Head of caudate nucleus (tissue), 42 donors: Measurements from ENCODE around the gene TOE1.
A peak's percentile ranks its signal among the peaks of the same experiment; 100 is the strongest.
"Not testable (repeated sequence)": the region's sequence is repeated elsewhere in the genome, so short reads cannot be mapped to it uniquely, and the experiment has no call there.

Experiments used
- DNase-seq, 42 donors: peaks; one replicate each; pipeline versions ENCODE4 v3.0.0 to v3.0.0-alpha.2; 2020 to 2021; ENCODE audit warnings: mixed read lengths in 7 of 42
- intact Hi-C: fragments of 100-400 bp; cut with DNase I; formaldehyde crosslinking; loops from one replicate; pipeline ENCODE4 v1.15.0; 2022

The TOE1 gene

GRCh38 chr1:45339789-45340558 is at the start of gene TOE1, which contains the start of gene MUTYH:
Gene TOE1, plus strand, starts transcription at chr1:45340170. Its CDS starts 83 bp downstream, at chr1:45340253.
Gene MUTYH, minus strand, starts transcription at chr1:45340440. Its CDS starts 5,935 bp downstream, at chr1:45334505.
- intact Hi-C loops, result loop anchor here (10.0 kb wide), 1 partner anchor 235 kb away; no protein-coding TSS in a partner anchor
- DNase-seq, result peak; percentile 84 to 96 (median 91)

GRCh38 chr1:45291002-45291401 is 49.0 kb upstream of the TOE1 start:
- DNase-seq, intact Hi-C loops: not testable (repeated sequence)

DNA sequence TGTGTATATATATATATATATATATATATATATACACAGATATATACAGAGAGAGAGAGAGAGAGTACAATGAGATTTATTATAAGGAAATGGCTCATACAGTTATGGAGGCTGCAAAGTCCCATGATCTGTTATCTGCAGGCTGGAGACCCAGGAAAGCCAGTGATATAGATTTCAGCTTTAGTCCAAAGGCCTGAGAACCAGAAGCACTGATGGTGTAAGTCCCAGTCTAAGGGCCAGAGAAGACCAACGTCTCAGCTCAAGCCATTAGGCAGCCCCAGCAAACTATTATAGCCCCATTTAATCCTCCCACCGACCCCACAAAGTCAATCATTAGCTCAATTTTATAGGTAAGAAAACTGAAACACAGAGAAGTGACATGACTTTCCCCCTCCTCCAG is 48.3 kb upstream of the TOE1 start:
- no peak for DNase-seq
- intact Hi-C loops, result no loop called here

GRCh38 chr1:45297666-45298356 is 42.2 kb upstream of the TOE1 start:
- DNase-seq, result peak in 19 of 42 donors; percentile 11 to 59 (median 24)
- intact Hi-C loops, result no loop called here

- DNase-seq, result no peak
- intact Hi-C loops, result no loop called here
Observed at GRCh38 chr1:45299296-45299695, 40.7 kb upstream of the TOE1 start.

GRCh38 chr1:45299981-45300668 is 39.8 kb upstream of the TOE1 start:
- intact Hi-C loops, result loop anchor here (10.0 kb wide), 2 partner anchors 465 to 565 kb away; partner anchors contain the start of genes KIF2C and RNU5D-1
- DNase-seq, result peak in 36 of 42 donors; percentile 15 to 81 (median 52)

GRCh38 chr1:45300669-45300997 is 39.3 kb upstream of the TOE1 start:
- intact Hi-C loops, result loop anchor here (10.0 kb wide), 2 partner anchors 466 to 566 kb away; partner anchors contain the start of genes KIF2C and RNU5D-1

DNA sequence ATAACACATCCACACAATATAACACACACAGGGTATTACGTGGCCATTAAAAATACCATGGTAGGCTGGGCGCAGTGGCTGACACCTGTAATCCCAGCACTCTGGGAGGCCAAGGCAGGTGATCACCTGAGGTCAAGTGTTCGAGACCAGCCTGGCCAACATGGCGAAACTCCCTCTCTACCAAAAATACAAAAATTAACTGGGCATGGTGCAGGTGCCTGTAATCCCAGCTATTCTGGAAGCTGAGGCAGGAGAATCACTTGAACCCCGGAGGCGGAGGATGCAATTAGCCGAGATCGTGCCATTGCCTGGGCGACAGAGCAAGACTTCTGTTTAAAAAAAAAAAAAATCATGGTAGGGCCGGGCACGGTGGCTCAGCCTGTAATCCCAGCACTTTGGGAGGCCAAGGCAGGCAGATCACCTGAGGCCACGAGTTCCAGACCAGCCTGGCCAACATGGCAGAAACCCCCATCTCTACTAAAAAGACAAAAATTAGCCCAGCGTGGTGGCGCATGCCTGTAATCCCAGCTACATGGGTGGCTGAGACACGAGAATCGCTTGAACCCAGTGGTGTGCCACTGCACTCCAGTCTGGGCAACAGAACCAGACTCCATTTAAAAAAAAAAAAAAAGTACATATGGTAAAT is 37.3 kb upstream of the TOE1 start:
- intact Hi-C loops, result loop anchor here (10.0 kb wide), 2 partner anchors 468 to 568 kb away; partner anchors contain the start of genes KIF2C and RNU5D-1
- no peak for DNase-seq

More at GRCh38 chr1:45300669-45300997, 39.3 kb upstream of the TOE1 start:
- DNase-seq, result no peak

DNA sequence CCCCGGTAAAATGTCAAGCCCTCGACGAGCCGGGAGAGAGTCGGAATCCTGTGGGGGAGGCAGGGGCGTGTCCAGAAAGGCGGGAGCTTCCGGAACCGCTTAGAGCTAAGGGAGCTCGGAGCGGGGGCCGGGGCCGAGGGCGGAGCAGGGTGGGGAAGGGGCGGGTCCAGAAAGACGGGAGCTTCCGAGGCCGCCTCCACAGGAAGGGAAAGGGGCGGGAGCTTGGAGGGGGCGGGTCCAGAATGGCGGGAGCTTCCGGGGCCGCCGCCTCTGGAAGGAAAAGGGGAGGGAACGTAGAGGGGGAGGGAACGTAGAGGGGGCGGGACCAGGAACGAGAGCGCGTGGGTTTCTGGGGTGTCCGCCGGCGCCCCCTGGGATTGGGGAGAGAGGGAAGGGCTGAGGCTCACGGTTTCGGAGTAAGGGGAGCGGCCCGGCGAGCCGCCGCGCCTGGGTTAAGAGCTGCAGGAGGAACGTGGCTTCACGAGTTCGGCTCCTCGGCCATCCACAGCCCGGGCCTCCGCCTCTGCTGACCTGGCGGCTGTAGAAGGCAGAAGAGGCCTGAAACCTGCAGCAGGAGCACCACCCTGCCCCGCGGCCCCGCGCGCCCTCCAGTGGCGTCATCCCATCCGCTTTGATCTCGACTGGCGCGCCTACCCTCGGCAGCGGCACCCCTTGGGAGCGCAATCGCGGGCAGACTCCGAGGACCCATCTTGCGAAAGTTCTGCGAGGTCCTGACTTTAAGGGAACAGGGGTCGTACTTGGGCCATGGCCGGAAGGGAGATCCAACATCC is 36.3 kb upstream of the TOE1 start:
- intact Hi-C loops, result loop anchor here (2.0 to 10.0 kb wide), 3 partner anchors 291 to 569 kb away; partner anchors contain the start of genes KIF2C, RNU5D-1 and UROD
- DNase-seq, result peak; percentile 93 to 100 (median 98)

- peak in 8 of 42 donors; percentile 7 to 59 (median 28) for DNase-seq
- intact Hi-C loops, result loop anchor here (2.0 to 10.0 kb wide), 3 partner anchors 292 to 570 kb away; partner anchors contain the start of genes KIF2C, RNU5D-1 and UROD
Observed at GRCh38 chr1:45304311-45305081, 35.5 kb upstream of the TOE1 start.

GRCh38 chr1:45305231-45305630 is 34.7 kb upstream of the TOE1 start:
- intact Hi-C loops, result loop anchor here (2.0 to 10.0 kb wide), 3 partner anchors 292 to 570 kb away; partner anchors contain the start of genes KIF2C, RNU5D-1 and UROD
- no peak for DNase-seq

DNA sequence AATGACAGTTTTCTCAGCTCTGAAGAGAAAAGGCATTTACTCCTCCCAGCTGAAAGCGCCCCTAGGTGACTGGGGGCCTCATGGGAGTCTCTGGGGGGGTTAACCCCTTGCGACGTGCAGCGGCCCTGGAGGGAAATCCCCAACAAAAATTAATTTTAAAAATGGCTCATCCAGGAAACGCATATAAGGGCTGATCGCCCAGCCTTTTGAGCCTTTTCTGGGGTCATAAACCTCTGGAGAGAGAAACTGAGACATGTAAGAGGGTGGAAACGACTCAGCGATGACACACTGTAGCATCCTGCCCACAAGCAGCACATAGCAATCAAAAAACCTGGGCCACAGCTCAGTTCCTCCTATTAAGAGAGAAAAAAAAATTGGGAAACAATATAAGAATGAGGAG is 33.7 kb upstream of the TOE1 start:
- intact Hi-C loops, result loop anchor here (10.0 kb wide), 2 partner anchors 472 to 572 kb away; partner anchors contain the start of genes KIF2C and RNU5D-1
- DNase-seq, result no peak

DNA sequence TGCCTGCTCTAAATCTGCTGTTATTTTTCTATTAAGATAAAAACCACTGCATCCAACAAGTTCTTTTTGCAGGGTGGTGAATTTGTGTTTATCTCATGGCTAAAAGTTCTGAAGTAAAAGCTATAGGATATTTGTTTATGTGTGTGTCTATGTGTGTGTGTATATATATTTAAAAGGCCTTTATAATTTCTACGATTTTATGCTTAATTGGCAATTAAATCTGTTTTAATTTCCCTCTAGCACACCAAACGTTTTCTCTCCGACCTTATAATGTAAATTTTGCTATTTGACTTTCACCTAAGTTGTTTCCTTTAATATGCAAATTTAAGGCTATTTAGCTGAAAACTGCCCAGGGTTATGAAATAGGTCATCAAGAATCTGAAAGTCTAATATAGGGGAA is 33.1 kb upstream of the TOE1 start:
- intact Hi-C loops, result loop anchor here (10.0 kb wide), 2 partner anchors 472 to 572 kb away; partner anchors contain the start of genes KIF2C and RNU5D-1
- no peak for DNase-seq

GRCh38 chr1:45314266-45314665 is 25.7 kb upstream of the TOE1 start:
- no peak for DNase-seq
- intact Hi-C loops, result no loop called here

DNA sequence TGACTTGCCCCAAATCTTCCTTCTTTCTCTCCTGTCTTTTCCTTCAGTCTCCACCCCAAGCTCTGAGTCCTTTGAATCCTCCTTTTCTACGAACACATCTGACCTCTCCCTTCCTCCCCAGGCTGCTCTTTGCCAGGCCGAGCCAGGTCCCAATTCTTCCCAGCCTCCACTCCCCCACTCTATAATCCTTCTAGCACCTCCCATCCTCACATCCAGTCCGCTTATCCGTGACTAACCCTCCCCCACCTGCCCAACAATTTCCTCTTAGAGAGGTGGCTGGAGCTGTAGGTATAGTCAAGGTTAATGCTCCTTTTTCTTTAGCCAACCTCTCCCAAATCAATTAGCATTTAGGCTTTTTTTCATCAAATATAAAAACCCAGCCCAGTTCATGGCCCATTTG is 22.8 kb upstream of the TOE1 start:
- intact Hi-C loops, result no loop called here
- DNase-seq, result no peak

- DNase-seq, result no peak
- intact Hi-C loops, result no loop called here
Observed at GRCh38 chr1:45319761-45320160, 20.2 kb upstream of the TOE1 start.

DNA sequence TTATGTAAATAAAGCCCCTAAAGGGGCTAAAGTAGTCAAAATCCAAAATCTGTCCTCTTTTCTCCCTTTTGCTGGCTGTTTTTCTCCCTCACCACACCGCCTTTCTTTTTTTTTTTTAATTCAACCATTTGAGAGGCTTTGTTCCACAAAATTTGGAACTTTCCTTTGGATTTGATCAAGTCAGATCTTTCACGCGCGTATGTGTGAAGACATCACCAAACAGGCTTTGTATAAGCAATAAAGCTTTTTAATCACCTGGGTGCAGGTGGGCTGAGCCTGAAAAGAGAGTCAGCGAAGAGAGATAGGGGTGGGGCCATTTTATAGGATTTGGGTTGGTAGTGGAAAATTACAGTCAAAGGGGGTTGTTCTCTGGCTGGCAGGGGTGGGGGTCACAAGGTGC is 18.5 kb upstream of the TOE1 start:
- no peak for DNase-seq

More for the DNA sequence above, 18.5 kb upstream of the TOE1 start:
- intact Hi-C loops, result no loop called here
